Peyer's patch (tissue), 4 donors: Measurements from ENCODE around the gene IL3RA.

Source experiments
- POLR2A ChIP-seq, 2 donors: fragments of 450-650 bp; IDR thresholded peaks; one replicate each; pipeline ENCODE4 v1.5.1; 2017; ENCODE audit warnings: antibody characterized with exemption in 2 of 2, mild to moderate bottlenecking in 2 of 2, moderate library complexity in 2 of 2
- TF ChIP-seq, protein P1 (sequence below), 6 experiments: fragments of 450-650 bp in 4 of 6; fragments of 200-600 bp in 2 of 6; sonication (generic) in 1 of 6; IDR thresholded peaks; one replicate each; pipeline ENCODE4 v1.5.1; 2017 to 2019; ENCODE audit warnings: antibody characterized with exemption in 6 of 6, mild to moderate bottlenecking in 3 of 6, moderate library complexity in 1 of 6

DNA sequence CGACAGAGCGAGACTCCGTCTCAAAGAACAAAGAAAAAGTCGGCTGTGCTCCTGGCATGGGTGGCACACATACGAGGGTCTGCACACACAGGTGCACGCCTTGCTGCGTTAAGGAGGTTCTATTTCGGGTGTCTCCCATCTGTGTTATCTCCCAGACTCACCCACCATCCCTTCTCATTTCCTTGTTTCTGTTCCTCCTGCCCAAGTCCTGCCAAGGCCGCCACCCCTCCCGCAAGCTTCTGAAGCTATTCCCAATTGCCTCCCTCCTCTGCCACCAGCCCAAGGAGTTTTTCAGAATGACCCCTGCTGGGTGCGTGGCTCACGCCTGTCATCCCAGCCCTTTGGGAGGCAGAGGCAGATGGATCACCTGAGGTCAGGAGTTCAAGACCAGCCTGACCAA is 6.0 kb upstream of the IL3RA start:
- TF ChIP-seq, protein P1, sequence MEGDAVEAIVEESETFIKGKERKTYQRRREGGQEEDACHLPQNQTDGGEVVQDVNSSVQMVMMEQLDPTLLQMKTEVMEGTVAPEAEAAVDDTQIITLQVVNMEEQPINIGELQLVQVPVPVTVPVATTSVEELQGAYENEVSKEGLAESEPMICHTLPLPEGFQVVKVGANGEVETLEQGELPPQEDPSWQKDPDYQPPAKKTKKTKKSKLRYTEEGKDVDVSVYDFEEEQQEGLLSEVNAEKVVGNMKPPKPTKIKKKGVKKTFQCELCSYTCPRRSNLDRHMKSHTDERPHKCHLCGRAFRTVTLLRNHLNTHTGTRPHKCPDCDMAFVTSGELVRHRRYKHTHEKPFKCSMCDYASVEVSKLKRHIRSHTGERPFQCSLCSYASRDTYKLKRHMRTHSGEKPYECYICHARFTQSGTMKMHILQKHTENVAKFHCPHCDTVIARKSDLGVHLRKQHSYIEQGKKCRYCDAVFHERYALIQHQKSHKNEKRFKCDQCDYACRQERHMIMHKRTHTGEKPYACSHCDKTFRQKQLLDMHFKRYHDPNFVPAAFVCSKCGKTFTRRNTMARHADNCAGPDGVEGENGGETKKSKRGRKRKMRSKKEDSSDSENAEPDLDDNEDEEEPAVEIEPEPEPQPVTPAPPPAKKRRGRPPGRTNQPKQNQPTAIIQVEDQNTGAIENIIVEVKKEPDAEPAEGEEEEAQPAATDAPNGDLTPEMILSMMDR (IDR thresholded peaks at IDR 0.05) = no peak
- no peak for TF ChIP-seq POLR2A (IDR thresholded peaks at IDR 0.05)
